Measurements from ENCODE around the gene TNFRSF12A. TPM values are rescaled to one million over a fixed set of nuclear protein-coding genes. Genes with fewer than 3 reads are reported as not detected.

TNFRSF12A gene
- polyA plus RNA-seq, 3 donors from 2014 or later = 1.2 to 1.4 (median 1.4) TPM

DNA sequence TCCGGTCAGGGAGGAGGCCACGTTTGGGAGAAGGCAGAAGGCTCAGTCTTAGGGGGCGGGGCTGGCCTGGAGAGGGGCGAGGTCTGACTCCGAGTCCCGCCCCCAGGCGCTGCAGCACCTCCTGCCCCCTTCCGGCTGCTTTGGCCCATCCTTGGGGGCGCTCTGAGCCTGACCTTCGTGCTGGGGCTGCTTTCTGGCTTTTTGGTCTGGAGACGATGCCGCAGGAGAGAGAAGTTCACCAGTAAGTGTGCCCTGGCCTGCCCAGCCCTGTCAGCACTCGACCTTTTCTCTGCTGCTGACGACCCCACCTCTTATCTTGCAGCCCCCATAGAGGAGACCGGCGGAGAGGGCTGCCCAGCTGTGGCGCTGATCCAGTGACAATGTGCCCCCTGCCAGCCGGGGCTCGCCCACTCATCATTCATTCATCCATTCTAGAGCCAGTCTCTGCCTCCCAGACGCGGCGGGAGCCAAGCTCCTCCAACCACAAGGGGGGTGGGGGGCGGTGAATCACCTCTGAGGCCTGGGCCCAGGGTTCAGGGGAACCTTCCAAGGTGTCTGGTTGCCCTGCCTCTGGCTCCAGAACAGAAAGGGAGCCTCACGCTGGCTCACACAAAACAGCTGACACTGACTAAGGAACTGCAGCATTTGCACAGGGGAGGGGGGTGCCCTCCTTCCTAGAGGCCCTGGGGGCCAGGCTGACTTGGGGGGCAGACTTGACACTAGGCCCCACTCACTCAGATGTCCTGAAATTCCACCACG is 1.5 kb downstream of the TNFRSF12A start:
- H3K36me3 Mint-ChIP-seq = peaks cover 3 to 10% (median 4%) of the 10 kb centered on the region in 3 donors
- peak; percentile 68 to 75 (median 73) for DNase-seq
- H3K4me3 Mint-ChIP-seq = peak overlapping the region; percentile 87 to 94 (median 90)
- H3K27ac Mint-ChIP-seq = peak overlapping the region; percentile 57 to 96 (median 86)
- H3K27me3 Mint-ChIP-seq (ENCODE audit: low read depth in 3 of 3) = peaks cover 6 to 13% (median 12%) of the 10 kb centered on the region in 3 donors
- H3K9me3 Mint-ChIP-seq = no peaks in the 10 kb centered on the region
- H3K4me1 Mint-ChIP-seq = peaks cover 43 to 45% of the 10 kb centered on the region in 2 donors

DNA sequence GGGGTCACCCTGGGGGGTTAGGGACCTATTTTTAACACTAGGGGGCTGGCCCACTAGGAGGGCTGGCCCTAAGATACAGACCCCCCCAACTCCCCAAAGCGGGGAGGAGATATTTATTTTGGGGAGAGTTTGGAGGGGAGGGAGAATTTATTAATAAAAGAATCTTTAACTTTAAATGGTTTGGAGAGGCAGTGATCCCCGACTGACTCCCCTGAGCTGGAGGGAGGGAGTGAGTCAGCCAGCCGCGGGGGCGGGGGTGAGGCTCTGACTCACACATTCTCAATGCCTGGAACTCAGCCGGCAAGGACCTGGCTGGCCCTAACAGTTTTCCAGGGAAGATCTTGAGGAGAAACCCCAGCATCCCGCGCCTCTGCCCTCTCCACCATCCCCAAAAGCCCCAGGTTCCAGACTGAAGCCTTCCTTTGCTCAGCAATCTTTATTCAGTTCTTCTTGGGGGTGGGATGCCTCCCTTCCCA is 2.1 kb downstream of the TNFRSF12A start:
- Mint-ChIP-seq H3K27ac (peak overlapping the region; percentile 78 to 96 (median 82)), H3K4me1 (peaks cover 43 to 45% of the 10 kb centered on the region in 2 donors), H3K36me3 (peaks cover 3 to 15% (median 4%) of the 10 kb centered on the region in 3 donors), H3K9me3 (no peaks in the 10 kb centered on the region), H3K27me3 (ENCODE audit: low read depth in 3 of 3) (peaks cover 2 to 13% (median 8%) of the 10 kb centered on the region in 3 donors), H3K4me3 (peak overlapping the region; percentile 86 to 94 (median 90))
- DNase-seq = peak; percentile 58 to 64 (median 61)

DNA sequence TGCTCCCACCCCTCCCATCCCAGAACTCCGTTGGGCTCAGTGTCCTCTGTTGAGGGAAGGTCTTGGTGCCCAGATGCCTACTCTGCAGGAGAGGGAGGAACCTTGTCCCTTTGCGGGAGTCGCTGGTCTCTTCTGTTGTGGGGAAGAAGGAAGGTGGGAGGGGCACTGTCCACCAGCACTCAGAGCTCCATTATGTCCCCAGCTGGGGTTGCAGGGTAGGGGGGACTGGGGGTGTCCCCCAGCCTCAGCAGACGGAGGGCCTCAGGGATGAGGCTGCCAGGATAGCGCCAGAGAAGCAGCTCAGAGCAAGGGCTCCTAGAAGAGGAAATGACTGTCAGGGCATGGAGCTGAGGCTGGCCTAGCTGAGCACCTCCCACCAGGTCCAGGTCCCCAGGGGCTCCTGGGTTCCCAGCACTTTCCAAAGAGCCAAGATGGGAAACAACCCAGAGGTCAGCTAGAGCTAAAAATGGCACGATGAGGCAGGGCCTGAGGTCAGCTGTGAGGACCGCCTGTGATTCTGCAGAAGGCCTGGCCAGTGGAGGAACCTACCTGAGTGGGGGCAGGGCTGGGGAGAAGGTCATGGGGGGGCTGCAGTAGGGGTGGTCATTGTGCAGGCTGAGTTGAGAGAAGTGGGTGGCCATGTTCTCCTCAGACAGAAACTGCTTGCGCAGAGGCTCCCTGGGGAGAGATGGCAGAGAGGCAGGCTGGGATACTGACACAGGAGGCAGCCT is 2.7 kb downstream of the TNFRSF12A start:
- Mint-ChIP-seq H3K27ac (peak overlapping the region; percentile 79 to 96 (median 83)), H3K36me3 (peaks cover 3 to 15% (median 4%) of the 10 kb centered on the region in 3 donors), H3K9me3 (no peaks in the 10 kb centered on the region), H3K27me3 (ENCODE audit: low read depth in 3 of 3) (peaks cover 2 to 13% (median 8%) of the 10 kb centered on the region in 3 donors), H3K4me3 (peak overlapping the region; percentile 86 to 94 (median 90)), H3K4me1 (peaks cover 43 to 45% of the 10 kb centered on the region in 2 donors)
- no peak for DNase-seq

DNA sequence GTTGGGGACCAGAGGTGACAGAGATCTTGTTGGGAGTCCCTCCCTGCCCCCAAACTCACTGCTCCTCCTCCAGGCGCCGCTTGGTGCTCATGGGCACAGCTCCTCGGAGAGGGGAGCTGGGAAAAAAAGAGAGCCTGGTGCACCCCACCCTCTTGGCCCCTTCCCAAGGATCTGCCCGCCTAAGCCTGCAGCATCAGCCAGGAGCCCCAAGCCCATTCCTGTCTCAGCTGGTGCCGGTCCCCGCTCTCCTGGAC is 3.2 kb downstream of the TNFRSF12A start:
- H3K9me3 Mint-ChIP-seq = no peaks in the 10 kb centered on the region
- H3K4me3 Mint-ChIP-seq = peak overlapping the region; percentile 86 to 94 (median 90)
- peaks cover 2 to 11% (median 8%) of the 10 kb centered on the region in 3 donors for H3K27me3 Mint-ChIP-seq (ENCODE audit: low read depth in 3 of 3)
- peaks cover 44 to 45% of the 10 kb centered on the region in 2 donors for H3K4me1 Mint-ChIP-seq
- H3K36me3 Mint-ChIP-seq = peaks cover 3 to 15% (median 4%) of the 10 kb centered on the region in 3 donors
- no peak for DNase-seq
- H3K27ac Mint-ChIP-seq = peak overlapping the region; percentile 79 to 96 (median 88)

DNA sequence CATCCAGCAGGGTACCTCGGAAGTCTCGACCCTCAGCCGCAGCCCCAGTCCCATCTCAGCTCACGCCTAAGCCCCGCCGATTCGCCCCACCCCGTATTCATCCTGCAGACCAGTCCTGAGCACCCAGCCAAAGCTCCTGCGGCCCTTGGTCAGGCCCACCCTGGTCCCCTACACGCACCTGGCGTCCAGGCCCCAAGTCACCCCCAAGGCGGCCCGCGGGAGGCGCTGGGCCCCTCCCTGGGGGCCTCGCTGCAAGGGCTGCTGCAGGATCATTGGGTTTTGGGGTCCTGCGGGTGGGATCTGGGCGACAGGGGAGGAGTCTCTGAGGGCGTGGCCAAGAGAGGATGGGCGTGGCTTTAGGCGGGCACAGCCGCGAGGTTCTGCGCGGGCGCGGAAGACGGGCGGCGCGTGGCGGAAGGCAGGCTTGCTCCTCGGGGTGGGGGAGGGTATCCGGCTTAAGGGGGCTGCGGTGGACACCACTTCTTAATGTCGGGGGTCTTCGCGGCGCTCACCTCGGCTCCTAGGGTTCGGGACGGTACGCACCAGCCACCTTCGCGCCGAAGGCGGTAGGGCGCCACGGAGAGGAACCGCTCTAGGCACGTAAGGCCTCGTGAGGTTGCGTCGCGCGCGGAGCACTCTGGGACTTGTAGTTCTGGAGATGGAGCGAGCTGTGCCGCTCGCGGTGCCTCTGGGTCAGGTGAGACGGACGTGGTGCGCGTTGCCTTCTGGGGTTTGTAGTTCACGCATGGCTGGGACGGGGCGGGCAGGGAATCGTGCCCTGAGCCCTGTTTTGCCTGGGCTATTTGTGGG is 3.7 kb downstream of the TNFRSF12A start, which contains the start of the genes HCFC1R1 and THOC6:
Gene HCFC1R1 (minus strand): TSS at position 274 of the 810 bp plus-strand sequence. CDS start 1 bp downstream, at position 273.
Gene THOC6 (plus strand): TSS at position 367 of the 810 bp plus-strand sequence. CDS start 292 bp downstream, at position 659.
- H3K4me1 Mint-ChIP-seq = peaks cover 45% of the 10 kb centered on the region in 2 donors
- H3K27me3 Mint-ChIP-seq (ENCODE audit: low read depth in 3 of 3) = peaks cover 3 to 11% (median 9%) of the 10 kb centered on the region in 3 donors
- peak within 1 kb of the TSS; percentile 86 to 94 (median 90) for H3K4me3 Mint-ChIP-seq
- no peaks in the 10 kb centered on the region for H3K9me3 Mint-ChIP-seq
- DNase-seq = peak; percentile 92
- H3K27ac Mint-ChIP-seq = peak within 1 kb of the TSS; percentile 79 to 96 (median 94)
- H3K36me3 Mint-ChIP-seq = peaks cover 3 to 15% (median 4%) of the 10 kb centered on the region in 3 donors

DNA sequence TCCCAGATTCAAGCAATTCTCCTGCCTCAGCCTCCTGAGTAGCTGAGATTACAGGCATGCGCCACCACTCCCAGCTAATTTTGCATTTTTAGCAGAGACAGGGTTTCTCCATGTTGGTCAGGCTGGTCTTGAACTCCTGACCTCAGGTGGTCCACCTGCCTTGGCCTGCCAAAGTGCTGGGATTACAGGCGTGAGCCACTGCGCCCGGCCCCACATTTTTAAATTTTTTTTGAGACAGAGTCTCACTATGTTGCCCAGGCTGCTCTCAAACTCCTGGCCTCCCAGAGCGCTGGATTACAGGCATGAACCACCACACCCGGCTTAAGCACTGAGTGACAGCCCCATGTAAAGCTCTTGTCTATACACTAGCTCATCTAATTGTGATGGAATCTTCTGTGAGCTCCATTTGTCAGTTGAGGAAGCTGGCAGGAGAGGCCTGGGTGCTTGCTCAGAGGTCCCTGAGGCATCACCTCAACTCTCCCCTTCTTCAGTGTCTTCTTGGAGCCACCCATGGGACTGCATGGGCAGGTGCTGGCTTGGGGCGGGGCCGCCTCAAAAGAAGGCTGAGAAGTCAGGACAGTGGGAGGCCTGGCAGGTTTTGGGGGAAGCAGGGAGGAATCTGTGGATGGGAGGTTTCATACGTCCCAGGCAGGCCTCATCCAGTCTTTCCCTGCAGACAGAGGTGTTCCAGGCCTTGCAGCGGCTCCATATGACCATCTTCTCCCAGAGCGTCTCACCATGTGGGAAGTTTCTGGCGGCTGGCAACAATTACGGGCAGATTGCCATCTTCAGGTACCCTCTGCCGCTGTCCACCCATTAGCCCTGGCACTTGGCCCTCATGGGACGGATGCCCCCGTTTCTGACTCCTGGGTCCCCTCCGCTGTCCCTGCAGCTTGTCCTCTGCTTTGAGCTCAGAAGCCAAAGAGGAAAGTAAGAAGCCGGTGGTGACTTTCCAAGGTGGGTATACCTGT is 5.1 kb downstream of the TNFRSF12A start:
- no peaks in the 10 kb centered on the region for H3K9me3 Mint-ChIP-seq
- DNase-seq = no peak
- H3K27ac Mint-ChIP-seq = no peak overlapping the region
- H3K4me3 Mint-ChIP-seq = peak overlapping the region in 1 of 5 donors; percentile 4
- H3K27me3 Mint-ChIP-seq (ENCODE audit: low read depth in 3 of 3) = peaks cover 7 to 12% (median 8%) of the 10 kb centered on the region in 3 donors
- H3K4me1 Mint-ChIP-seq = peaks cover 45 to 47% of the 10 kb centered on the region in 2 donors
- peaks cover 4 to 15% (median 7%) of the 10 kb centered on the region in 3 donors for H3K36me3 Mint-ChIP-seq

DNA sequence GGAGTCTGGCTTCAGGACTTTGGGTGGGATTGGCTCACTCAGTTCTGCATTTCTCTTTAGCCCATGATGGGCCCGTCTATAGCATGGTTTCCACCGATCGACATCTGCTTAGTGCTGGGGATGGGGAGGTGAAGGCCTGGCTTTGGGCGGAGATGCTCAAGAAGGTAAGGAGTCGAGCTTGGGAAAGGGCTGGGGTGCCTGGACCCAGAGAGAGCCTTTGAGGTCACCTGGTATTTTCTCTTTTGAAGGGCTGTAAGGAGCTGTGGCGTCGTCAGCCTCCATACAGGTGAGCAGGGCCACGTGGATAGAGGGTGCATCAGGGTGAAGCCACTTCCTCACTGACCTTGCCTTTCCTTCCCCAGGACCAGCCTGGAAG is 5.8 kb downstream of the TNFRSF12A start:
- H3K27me3 Mint-ChIP-seq (ENCODE audit: low read depth in 3 of 3) = peaks cover 8 to 12% (median 9%) of the 10 kb centered on the region in 3 donors

DNA sequence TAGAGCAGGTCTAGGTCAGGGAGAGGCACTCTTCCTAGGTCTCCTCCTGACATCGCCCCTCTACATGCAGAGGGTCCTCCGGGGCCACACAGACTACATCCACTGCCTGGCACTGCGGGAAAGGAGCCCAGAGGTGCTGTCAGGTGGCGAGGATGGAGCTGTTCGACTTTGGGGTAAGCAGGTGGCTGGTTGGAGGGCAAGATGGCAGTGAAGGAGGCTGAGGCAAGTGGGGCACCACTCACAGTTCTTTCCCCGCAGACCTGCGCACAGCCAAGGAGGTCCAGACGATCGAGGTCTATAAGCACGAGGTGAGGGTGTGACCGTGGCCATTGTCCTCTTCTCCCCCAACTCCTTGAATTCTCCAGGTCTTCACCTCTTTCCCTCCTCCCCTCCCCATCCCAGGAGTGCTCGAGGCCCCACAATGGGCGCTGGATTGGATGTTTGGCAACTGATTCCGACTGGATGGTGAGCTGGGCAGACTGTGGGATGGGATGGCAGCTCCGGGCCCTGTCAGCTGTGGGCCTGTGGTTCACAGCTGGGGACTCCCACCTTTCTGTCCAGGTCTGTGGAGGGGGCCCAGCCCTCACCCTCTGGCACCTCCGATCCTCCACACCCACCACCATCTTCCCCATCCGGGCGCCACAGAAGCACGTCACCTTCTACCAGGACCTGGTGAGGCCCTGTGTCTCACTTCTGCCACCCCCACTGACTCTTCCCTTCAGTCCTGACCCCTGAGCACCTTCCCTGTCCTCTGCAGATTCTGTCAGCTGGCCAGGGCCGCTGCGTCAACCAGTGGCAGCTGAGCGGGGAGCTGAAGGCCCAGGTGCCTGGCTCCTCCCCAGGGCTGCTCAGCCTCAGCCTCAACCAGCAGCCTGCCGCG is 6.7 kb downstream of the TNFRSF12A start:
- Mint-ChIP-seq H3K27me3 (ENCODE audit: low read depth in 3 of 3) (peaks cover 5 to 10% (median 9%) of the 10 kb centered on the region in 3 donors), H3K4me3 (no peak overlapping the region), H3K4me1 (peaks cover 32 to 36% of the 10 kb centered on the region in 2 donors), H3K27ac (peak overlapping the region in 1 of 6 donors; percentile 24), H3K9me3 (peaks cover 0 to 1% (median 0%) of the 10 kb centered on the region in 6 donors), H3K36me3 (peaks cover 4 to 15% (median 7%) of the 10 kb centered on the region in 3 donors)
- no peak for DNase-seq

More for the DNA sequence above, 5.8 kb downstream of the TNFRSF12A start:
- no peak for DNase-seq
- no peak overlapping the region for H3K27ac Mint-ChIP-seq
- H3K4me1 Mint-ChIP-seq = peaks cover 40 to 43% of the 10 kb centered on the region in 2 donors
- H3K9me3 Mint-ChIP-seq = no peaks in the 10 kb centered on the region
- no peak overlapping the region for H3K4me3 Mint-ChIP-seq
- peaks cover 4 to 15% (median 7%) of the 10 kb centered on the region in 3 donors for H3K36me3 Mint-ChIP-seq

DNA sequence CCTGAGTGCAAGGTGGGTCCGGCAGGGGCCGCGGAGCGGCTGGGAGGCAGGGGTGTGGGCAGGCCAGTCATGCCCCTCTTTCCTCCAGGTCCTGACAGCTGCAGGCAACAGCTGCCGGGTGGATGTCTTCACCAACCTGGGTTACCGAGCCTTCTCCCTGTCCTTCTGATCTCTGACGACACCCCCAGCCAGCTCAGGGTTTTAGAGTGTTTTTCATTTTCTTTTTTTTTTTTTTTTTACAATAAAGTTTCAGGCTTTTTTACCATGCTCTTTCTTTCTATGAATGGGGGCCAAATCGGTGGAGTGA is 7.3 kb downstream of the TNFRSF12A start:
- Mint-ChIP-seq H3K9me3 (peaks cover 0 to 1% (median 0%) of the 10 kb centered on the region in 6 donors), H3K36me3 (peaks cover 4 to 15% (median 7%) of the 10 kb centered on the region in 3 donors), H3K4me3 (no peak overlapping the region), H3K27me3 (ENCODE audit: low read depth in 3 of 3) (peaks cover 6 to 11% (median 10%) of the 10 kb centered on the region in 3 donors), H3K27ac (no peak overlapping the region), H3K4me1 (peaks cover 26 to 30% of the 10 kb centered on the region in 2 donors)
- no peak for DNase-seq

DNA sequence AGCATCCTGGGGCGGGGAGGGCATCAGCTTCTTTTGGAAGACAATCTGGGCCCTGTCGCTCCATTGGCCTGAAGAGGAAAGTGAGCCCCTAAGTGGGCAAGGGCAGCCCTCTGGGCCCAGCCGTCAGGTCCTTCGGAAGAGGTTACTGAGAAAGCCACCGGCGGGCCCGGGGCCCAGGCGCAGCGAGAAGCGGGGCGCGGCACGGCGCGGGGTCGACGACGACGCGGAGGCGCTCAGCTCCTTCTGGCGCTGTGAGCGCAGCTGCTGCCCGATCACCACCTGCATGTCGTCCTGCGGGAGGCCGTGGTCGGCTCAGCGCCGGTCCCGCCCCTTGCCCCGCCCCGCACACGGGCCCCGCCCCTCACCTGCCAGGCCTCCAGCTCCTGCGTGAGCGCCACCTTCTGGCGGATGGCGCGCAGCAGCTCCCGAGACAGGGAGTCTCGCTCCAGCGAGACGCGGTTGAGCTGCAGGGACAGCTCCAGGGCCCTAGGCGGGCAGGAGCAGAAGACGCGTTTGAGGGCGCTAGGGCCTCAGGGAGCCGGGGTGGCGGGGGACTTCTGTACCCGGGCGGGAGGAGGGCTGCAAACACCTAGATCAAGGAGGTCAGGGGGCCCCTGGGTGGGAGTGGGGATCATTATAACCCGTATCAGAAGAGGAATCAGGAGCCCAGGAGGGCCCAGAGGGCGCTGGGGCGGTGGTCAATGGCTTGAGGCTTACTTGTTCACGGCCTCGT is 8.0 kb downstream of the TNFRSF12A start:
- peak; percentile 73 to 75 (median 75) for DNase-seq
- no peak overlapping the region for H3K27ac Mint-ChIP-seq
- H3K4me1 Mint-ChIP-seq = peaks cover 19 to 23% of the 10 kb centered on the region in 2 donors
- H3K36me3 Mint-ChIP-seq = peaks cover 4 to 15% (median 7%) of the 10 kb centered on the region in 3 donors
- peaks cover 10 to 17% (median 14%) of the 10 kb centered on the region in 3 donors for H3K27me3 Mint-ChIP-seq (ENCODE audit: low read depth in 3 of 3)
- peaks cover 0 to 1% (median 0%) of the 10 kb centered on the region in 6 donors for H3K9me3 Mint-ChIP-seq
- peak overlapping the region in 2 of 5 donors; percentile 33 to 44 for H3K4me3 Mint-ChIP-seq
